Activated T-cell treated with anti-CD3 and anti-CD28 coated beads for 48 hours (primary cell): ENCODE data around the gene PRDM11.

Source experiments
- DNase-seq: peaks from one replicate; pipeline ENCODE4 v3.0.0-alpha.2; 2020; ENCODE audit warnings: low read depth

The PRDM11 gene

GRCh38 chr11:45142241-45143055 is 4.0 kb upstream of the PRDM11 start:
- no peak for DNase-seq

GRCh38 chr11:45143494-45143893 is 2.9 kb upstream of the PRDM11 start:
- DNase-seq, result no peak

DNA sequence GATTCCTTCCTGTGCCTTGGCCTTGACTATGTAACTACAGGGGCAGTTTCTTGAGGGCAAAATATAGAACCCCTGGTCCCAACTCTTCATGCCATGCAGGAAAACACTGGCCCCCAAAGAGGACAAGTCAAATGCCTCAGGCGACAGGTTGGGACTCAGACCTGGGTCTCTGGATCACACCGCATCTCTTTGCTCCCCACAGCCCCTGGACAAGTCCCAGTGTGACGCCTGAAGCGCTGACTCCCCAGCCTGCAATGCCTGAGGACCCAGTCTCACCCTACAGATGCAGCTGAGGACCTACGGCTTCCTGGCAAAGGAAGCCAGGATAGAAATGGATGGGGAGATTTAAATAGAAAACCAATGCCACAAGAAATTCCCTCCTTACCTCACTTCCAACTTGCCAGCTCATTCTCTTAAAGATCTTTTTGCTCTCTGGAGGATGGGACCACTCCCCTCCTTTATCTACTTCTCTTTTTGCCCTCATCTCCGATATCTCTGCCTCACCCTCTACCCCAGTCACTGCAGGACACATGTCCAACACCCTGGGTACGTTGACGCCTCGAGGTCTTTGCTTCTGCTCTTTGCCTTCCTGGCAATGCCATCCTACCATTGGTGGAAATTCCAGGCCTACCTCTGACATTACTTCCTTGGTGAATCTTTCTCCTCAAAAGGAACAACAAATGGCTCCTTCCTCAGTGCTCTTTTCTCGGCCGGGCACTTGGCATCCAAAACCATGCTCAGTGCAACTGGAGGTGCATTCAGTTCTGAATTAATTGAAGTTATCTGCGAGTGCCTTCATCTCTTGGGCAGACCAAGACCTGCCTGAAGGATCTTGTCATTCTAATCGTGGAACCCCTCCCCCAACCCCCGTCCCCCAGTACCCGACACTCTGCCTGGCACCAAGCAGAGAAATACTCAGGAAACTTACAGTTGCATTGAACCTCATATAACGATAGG is 2.0 kb upstream of the PRDM11 start:
- DNase-seq, result no peak

DNA sequence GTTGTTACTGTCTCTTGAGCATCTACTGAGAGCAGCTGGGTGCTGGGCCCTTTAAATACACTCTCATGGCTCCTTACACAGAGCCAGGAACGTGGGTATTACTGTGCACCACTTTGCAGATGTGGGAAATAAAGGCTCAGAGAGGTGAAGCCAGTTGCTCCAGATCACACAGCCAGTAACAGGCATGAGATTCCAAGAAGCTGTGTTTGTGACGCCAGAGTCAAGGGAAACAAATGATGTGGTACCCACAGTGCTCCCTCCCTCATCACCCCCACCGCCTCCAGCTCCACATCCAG is 1.4 kb upstream of the PRDM11 start:
- no peak for DNase-seq

- DNase-seq, result no peak
Observed at GRCh38 chr11:45145379-45146071, 914 bp upstream of the PRDM11 start.

DNA sequence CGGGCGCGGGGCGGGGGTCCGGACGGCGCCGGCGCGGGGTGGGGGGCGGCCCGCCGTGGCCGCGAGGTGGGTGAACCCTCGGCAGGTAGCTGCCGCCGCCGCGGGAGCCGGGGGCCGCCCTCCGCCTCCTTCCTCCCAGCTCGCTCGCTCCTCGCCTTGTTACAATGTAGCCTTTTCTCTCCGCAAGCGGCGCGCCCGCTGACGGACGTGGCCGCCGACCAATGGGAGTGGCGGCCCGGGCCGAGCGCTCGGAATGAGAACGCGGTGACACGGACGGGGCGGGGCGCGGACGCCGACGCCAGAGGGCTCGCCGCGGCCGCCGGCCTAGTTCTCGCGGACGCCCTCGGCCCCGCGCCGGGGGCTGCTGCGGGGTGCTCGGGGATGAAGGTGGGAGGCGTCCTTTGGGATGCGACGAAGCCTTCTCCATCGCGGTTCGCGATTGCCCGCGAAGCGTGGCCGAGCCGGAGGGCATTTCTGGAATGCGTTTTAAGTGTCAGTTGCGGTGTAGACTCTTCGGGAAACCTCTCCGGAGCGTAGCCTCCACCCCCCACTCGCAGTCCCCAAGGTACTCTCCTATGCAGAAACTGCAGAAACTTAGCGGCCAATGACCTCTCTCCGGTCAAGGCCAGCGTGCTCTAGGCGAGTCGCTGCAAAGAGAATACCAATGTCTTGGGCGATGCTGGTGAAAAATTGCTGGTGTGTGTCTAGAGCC is 734 bp downstream of the PRDM11 start:
- peak; percentile 93 for DNase-seq

DNA sequence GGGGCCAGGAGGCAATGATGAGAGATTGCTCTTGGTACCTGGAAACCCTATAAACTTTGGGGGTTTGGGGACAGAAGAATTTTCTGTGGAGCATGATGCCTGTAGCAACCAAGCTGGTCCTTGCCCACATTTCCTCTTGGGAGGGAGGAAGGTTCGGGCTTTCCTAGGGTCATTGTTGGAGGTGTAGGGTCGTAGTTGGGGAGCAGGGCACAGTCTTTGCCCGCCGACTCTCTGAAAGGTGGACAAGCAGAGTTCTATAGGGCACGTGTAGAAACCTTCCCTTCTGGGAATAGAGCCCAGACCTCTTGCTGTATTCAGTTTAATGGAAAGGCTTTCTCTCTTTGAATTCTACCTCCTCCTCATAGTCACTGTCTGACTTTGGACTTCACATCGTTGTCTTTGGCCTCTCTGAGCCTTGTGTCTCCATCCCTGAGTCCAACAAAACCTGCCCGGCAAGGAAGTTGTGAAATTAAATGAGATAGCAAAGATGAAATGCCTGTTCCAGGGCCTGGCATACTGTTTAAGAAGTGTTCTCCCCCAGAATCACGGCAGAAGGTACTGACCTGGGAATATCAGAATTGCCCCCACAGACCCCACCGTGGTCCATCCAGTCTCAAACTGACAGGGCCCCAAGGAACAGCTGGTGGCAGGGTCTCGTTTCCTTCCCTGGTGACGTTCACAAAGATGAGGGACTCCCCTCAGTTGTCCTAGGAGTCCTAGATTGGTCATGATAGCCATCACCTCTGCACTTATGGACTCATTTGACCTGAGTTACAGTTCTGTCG is 1.6 kb downstream of the PRDM11 start:
- DNase-seq, result no peak

DNA sequence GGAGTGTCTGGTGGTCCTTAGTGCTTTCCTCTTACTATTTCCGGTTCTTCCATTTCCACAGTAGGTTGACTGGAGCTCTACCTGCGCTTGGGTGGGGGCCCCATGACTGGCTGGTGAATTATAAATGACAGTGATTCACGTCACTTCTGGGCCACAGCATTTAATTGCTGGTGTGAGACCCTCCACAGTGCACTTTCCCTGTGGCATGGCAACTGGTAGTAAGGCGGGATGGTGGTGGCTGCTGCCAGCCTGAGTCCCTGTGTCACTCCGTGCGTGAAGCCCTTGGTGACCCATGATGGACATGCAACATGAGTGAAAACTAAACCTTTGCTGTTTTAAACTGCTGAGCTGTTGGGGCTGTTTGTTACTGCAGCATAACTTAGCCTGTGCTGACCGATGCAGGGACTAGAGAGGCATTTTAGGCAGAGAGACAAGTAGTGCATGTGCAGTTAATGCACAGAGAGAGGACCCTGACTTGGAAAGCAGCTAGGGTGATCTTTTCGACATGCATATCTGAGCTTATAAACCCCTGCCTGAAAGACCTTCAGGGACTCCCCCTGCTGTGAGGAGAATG is 3.1 kb downstream of the PRDM11 start:
- no peak for DNase-seq

GRCh38 chr11:45150301-45150700 is 3.9 kb downstream of the PRDM11 start:
- DNase-seq, result no peak

- DNase-seq, result no peak
Observed at GRCh38 chr11:45150943-45151342, 4.5 kb downstream of the PRDM11 start.

DNA sequence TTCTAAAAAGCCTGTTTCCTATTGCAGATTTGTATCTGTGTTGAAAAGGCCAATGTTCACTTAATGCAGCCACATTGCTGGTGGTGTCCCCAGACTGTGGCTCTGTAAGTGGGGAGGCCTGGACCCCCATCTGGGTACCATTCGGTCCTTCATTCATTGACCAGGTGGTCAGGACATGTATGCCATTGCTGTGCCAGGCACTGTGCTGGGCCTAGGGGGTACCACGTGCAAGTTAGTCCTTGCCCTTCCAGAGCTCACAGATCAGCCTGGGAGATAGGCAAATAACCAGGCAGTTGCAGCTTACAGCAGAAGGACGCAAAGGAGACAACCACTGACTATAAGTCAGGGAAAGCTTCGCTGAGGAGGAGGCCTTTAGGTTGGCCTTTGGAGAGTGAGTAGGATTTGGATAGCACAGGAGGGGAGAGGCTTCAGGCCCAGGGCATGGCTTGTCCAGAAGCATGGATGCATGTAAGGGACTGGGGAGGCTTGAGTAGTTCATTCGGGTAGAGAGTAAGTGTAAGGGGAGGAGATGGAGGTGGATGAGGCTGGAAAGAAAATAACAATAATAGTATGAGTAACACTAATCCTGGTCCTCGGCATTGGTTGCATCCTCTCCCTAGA is 5.0 kb downstream of the PRDM11 start:
- no peak for DNase-seq

GRCh38 chr11:45152740-45153595 is 6.5 kb downstream of the PRDM11 start:
- DNase-seq, result no peak

GRCh38 chr11:45154276-45154675 is 7.8 kb downstream of the PRDM11 start:
- no peak for DNase-seq

DNA sequence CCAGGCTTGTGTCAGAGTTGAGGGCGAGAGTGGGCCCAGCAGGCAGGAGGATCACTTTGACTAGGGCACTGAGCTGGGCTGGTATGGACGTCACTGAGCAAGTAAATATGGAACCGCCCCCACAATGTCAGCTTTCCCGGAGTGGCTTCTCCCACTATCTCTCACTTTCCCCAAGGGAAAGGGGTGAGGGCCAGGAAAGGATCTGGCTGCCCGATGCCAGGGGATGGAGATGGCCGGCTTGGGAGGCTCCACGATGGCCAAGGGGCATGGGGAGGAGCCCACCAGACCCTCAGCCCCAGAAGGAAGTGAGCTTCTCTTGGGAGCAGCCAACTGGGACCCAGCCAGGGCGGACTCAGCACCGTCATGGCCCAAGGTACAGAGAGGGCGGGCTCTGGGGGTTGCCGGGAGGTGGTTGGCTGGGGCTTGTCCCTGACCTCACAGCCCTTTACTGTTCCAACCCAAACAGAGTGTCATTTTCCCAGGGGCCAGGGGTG is 8.7 kb downstream of the PRDM11 start:
- no peak for DNase-seq

DNA sequence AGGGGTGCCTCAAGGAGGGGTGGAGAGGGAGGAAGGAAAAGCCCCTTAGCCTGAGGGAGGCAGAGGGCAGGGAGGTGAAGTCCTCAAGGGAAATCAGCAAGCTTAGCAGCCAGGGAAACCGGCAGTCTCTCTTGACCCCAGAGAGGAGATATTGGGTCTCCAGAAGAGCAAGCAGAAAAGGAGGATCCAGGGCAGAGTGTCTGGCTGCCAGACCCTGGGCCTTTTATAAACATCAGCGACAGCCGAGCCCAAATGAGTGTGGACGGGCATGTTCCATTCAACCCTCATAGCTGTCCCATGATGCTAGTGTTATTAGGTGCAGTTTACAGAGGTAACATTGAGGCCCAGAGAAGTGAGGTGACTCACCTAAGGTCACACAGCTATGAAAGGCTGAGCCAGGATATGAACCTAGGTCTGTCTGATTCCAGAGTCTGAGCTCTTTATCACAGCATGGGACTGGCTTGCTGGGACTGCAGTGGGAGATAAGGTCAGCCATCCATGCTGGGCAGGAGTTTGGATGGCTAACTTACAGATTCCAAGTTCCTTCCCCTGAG is 9.3 kb downstream of the PRDM11 start:
- DNase-seq, result no peak

- no peak for DNase-seq
Observed at GRCh38 chr11:45156201-45156600, 9.8 kb downstream of the PRDM11 start.

DNA sequence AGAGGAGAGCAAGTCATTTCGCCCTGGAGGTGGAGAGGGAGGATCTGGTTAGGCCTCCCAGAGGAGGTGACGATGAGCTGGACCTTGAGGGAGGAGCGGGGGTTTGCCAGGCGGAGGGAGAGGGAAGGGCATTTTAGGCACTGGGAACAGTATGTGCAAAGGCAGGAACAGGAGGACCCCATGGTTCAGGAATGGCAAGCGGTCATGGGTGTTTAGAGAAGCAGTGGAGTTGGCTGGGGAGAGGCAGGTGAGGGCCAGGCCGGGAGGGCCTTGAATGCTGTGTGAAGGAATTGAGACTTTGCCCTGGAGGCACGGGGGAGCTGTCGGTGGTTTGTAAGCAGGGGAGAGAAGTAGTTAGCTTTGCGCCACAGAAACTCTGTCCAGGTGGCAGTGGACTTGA is 10.3 kb downstream of the PRDM11 start:
- DNase-seq, result no peak

- DNase-seq, result no peak
Observed at GRCh38 chr11:45157247-45158209, 11.1 kb downstream of the PRDM11 start.
